Calu3 (cell line): ENCODE data around the gene RACGAP1. TPM values are rescaled to one million over a fixed set of nuclear protein-coding genes. Genes with fewer than 3 reads are reported as not detected.

ENCODE experiments used
- BruUV-seq: library from RNA; stranded (reverse); fragments of 400-500 nt; replicated peaks from 2 replicates; lab custom pipeline; 2021; lab: Mats Ljungman, UMichigan
- CTCF ChIA-PET: fragments of 300-600 bp; sonication (Branson Sonifier 250); formaldehyde crosslinking; loops from one replicate; lab custom pipeline; 2022; ENCODE audit warnings: antibody characterized with exemption; lab: Charles Lee
- DNase-seq: peaks from one replicate; pipeline ENCODE4 v3.0.0; 2022
- H3K27ac Mint-ChIP-seq: one replicate; pipeline ENCODE4 v1.8.0; 2022; ENCODE audit warnings: mixed read lengths; ENCODE audit not compliant: unreplicated experiment
- H3K27me3 Mint-ChIP-seq: one replicate; pipeline ENCODE4 v1.8.0; 2022; ENCODE audit warnings: mixed read lengths; ENCODE audit not compliant: unreplicated experiment
- H3K36me3 Mint-ChIP-seq: one replicate; pipeline ENCODE4 v1.8.0; 2022; ENCODE audit warnings: mild to moderate bottlenecking, moderate library complexity, mixed read lengths; ENCODE audit not compliant: insufficient read depth, unreplicated experiment
- H3K4me1 Mint-ChIP-seq: one replicate; pipeline ENCODE4 v1.8.0; 2022; ENCODE audit warnings: mild to moderate bottlenecking, low read depth, mixed read lengths; ENCODE audit not compliant: unreplicated experiment
- H3K4me3 Mint-ChIP-seq: one replicate; pipeline ENCODE4 v1.8.0; 2022; ENCODE audit warnings: mild to moderate bottlenecking, low read depth, moderate library complexity, mixed read lengths; ENCODE audit not compliant: unreplicated experiment
- H3K9me3 Mint-ChIP-seq: one replicate; pipeline ENCODE4 v1.8.0; 2022; ENCODE audit warnings: low read depth, mixed read lengths; ENCODE audit not compliant: unreplicated experiment
- CTCF ChIP-seq: fragments of 200-600 bp; IDR thresholded peaks from one replicate; pipeline ENCODE4 v1.8.0; 2022; ENCODE audit warnings: antibody characterized with exemption; ENCODE audit not compliant: unreplicated experiment
- intact Hi-C: fragments of 100-400 bp; cut with micrococcal nuclease; formaldehyde crosslinking; loops from one replicate; pipeline ENCODE4 v1.10.0; 2022; ENCODE audit not compliant: unreplicated experiment
- total RNA-seq: library from RNA; stranded (reverse); gene quantifications from 2 replicates; pipeline ENCODE4 v1.2.3, GENCODE V29; 2022

RACGAP1 gene
- total RNA-seq, 1 experiment from 2014 or later, result 62.0 TPM

GRCh38 chr12:50006280-50006679 is 19.0 kb downstream of the RACGAP1 start:
- Mint-ChIP-seq H3K4me3 (no peak overlapping the region), H3K4me1 (no peaks in the 10 kb centered on the region), H3K9me3 (no peaks in the 10 kb centered on the region), H3K27me3 (no peaks in the 10 kb centered on the region), H3K36me3 (peaks cover 21% of the 10 kb centered on the region), H3K27ac (no peak overlapping the region)
- CTCF ChIA-PET, result interaction anchor here (0.9 kb wide), 1 partner anchor 19 kb away, joined by 4 read pairs; the partner anchor contains the start of gene RACGAP1
- intact Hi-C loops, result no loop called here
- DNase-seq, result no peak
- BruUV-seq, result no TSS peak
- TF ChIP-seq CTCF, result no peak

- Mint-ChIP-seq H3K4me1 (no peaks in the 10 kb centered on the region), H3K9me3 (no peaks in the 10 kb centered on the region), H3K36me3 (peaks cover 13% of the 10 kb centered on the region), H3K27me3 (no peaks in the 10 kb centered on the region), H3K4me3 (no peak overlapping the region), H3K27ac (no peak overlapping the region)
- BruUV-seq, result no TSS peak
- CTCF ChIA-PET, result no interaction called here
- intact Hi-C loops, result no loop called here
- TF ChIP-seq CTCF, result no peak
- DNase-seq, result no peak
Observed at GRCh38 chr12:50005175-50005574, 20.1 kb downstream of the RACGAP1 start.

- intact Hi-C loops, result no loop called here
- Mint-ChIP-seq H3K36me3 (peaks cover 11% of the 10 kb centered on the region), H3K4me3 (no peak overlapping the region), H3K27ac (no peak overlapping the region), H3K4me1 (no peaks in the 10 kb centered on the region), H3K9me3 (no peaks in the 10 kb centered on the region), H3K27me3 (no peaks in the 10 kb centered on the region)
- CTCF ChIA-PET, result interaction anchor here (0.5 kb wide), 1 partner anchor 86 kb away, joined by 3 read pairs; no protein-coding TSS in a partner anchor
- no TSS peak for BruUV-seq
- DNase-seq, result no peak
- no peak for TF ChIP-seq CTCF
Observed at GRCh38 chr12:50004696-50005095, 20.6 kb downstream of the RACGAP1 start.

GRCh38 chr12:50003595-50003994 is 21.7 kb downstream of the RACGAP1 start:
- Mint-ChIP-seq H3K4me1 (no peaks in the 10 kb centered on the region), H3K9me3 (no peaks in the 10 kb centered on the region), H3K27me3 (no peaks in the 10 kb centered on the region), H3K36me3 (peaks cover 5% of the 10 kb centered on the region), H3K27ac (no peak overlapping the region), H3K4me3 (no peak overlapping the region)
- no peak for DNase-seq
- no peak for TF ChIP-seq CTCF
- CTCF ChIA-PET, result no interaction called here
- BruUV-seq, result no TSS peak
- intact Hi-C loops, result no loop called here
